ENCODE measurements around the gene TSC2. TPM values are rescaled to one million over a fixed set of nuclear protein-coding genes. Genes with fewer than 3 reads are reported as not detected.
"Not testable (repeated sequence)": the region's sequence is repeated elsewhere in the genome, so short reads cannot be mapped to it uniquely, and the experiment has no call there.

Gene TSC2
- total RNA-seq, 4 donors from 2014 or later: 98.4 to 220 (median 141) TPM

- peak; percentile 90 to 99 (median 98) for DNase-seq
- not testable (repeated sequence) for H3K9me3 ChIP-seq, H3K27me3 ChIP-seq, H3K36me3 ChIP-seq
- peak in 1 of 2 donors; percentile 37 for TF ChIP-seq POLR2A (IDR thresholded peaks at IDR 0.05)
- Histone ChIP-seq H3K4me3 (peak within 1 kb of the TSS; percentile 38 to 71 (median 55)), H3K27ac (peak within 1 kb of the TSS; percentile 60 to 83 (median 76)), H3K4me1 (peaks cover 0 to 12% (median 2%) of the 10 kb centered on the region in 4 donors)
Measured at GRCh38 chr16:2135770-2136490, 88.1 kb downstream of the TSC2 start, which contains the start of gene PKD1. PKD1 (minus strand) TSS chr16:2135898; CDS start chr16:2135689, 209 bp downstream.

Small RNA genes within 50 kb of the gene (small RNA-seq; reads per million reads assigned to genes)
- gene MIR1225 (0.32 to 1.3 reads per million in 2 donors), gene MIR3180-5 (0 reads per million in 2 donors), gene MIR4516 (0 reads per million in 2 donors), gene RF00019 (0 reads per million in 2 donors), gene RN7SL219P (0 reads per million in 2 donors)

Other genes with a start within 250 kb of the TSC2 start
- 100 to 1,000 TPM; 105 to 187 (median 155) TPM for gene HAGH, start 221.2 kb upstream of the TSC2 start, total RNA-seq
- gene FAHD1, start 220.8 kb upstream of the TSC2 start, total RNA-seq: 100 to 1,000 TPM; 107 to 188 (median 152) TPM
- not detected for gene MEIOB, start 175.8 kb upstream of the TSC2 start, total RNA-seq
- gene HS3ST6, start 129.6 kb upstream of the TSC2 start, total RNA-seq: not detected
- 10 to 100 TPM; 17.3 to 46.6 (median 38.3) TPM for gene MSRB1, start 104.8 kb upstream of the TSC2 start, total RNA-seq
- gene RPL3L, start 93.3 kb upstream of the TSC2 start, total RNA-seq: not detected
- 100 to 1,000 TPM in 3 of 4 donors, 10 to 100 TPM in 1; 55.3 to 373 (median 236) TPM for gene NDUFB10, start 88.4 kb upstream of the TSC2 start, total RNA-seq
- 1,000 to 10,000 TPM in 3 of 4 donors, 100 to 1,000 TPM in 1; 736 to 1,881 (median 1,543) TPM for gene RPS2, start 83.2 kb upstream of the TSC2 start, total RNA-seq
- gene RNF151, start 81.1 kb upstream of the TSC2 start, total RNA-seq: not detected
- 10 to 100 TPM; 19.8 to 50.8 (median 39.1) TPM for gene TBL3, start 75.9 kb upstream of the TSC2 start, total RNA-seq
- 10 to 100 TPM in 3 of 4 donors, 1 to 10 TPM in 1; 8.6 to 23.1 (median 11.3) TPM for gene NOXO1, start 66.5 kb upstream of the TSC2 start, total RNA-seq
- gene GFER, start 63.8 kb upstream of the TSC2 start, total RNA-seq: 100 to 1,000 TPM in 1 of 4 donors, 10 to 100 TPM in 3; 31.4 to 102 (median 83.1) TPM
- gene SYNGR3, start 58.0 kb upstream of the TSC2 start, total RNA-seq: 1 to 10 TPM in 3 of 4 donors, not detected in 1; 1.3 to 3.9 (median 3.3) TPM
- gene ZNF598, start 38.2 kb upstream of the TSC2 start, total RNA-seq: 10 to 100 TPM; 48.5 to 84.0 (median 51.4) TPM
- 1 to 10 TPM in 2 of 4 donors, not detected in 2; 2.8 to 9.1 TPM for gene NPW, start 28.2 kb upstream of the TSC2 start, total RNA-seq
- 100 to 1,000 TPM in 1 of 4 donors, 10 to 100 TPM in 3; 21.5 to 104 (median 30.2) TPM for gene NHERF2, start 21.1 kb upstream of the TSC2 start, total RNA-seq
- gene NTHL1, start 151 bp upstream of the TSC2 start, total RNA-seq: 10 to 100 TPM; 14.9 to 28.8 (median 19.9) TPM
- 100 to 1,000 TPM in 3 of 4 donors, 10 to 100 TPM in 1; 64.6 to 305 (median 188) TPM for gene PKD1, start 87.9 kb downstream of the TSC2 start, total RNA-seq
- 10 to 100 TPM; 17.9 to 33.8 (median 24.3) TPM for gene RAB26, start 100.6 kb downstream of the TSC2 start, total RNA-seq
- 100 to 1,000 TPM in 1 of 4 donors, 10 to 100 TPM in 3; 51.2 to 120 (median 79.3) TPM for gene TRAF7, start 107.8 kb downstream of the TSC2 start, total RNA-seq
- not detected for gene CASKIN1, start 148.6 kb downstream of the TSC2 start, total RNA-seq
- gene MLST8, start 157.5 kb downstream of the TSC2 start, total RNA-seq: 10 to 100 TPM; 45.7 to 95.7 (median 69.4) TPM
- gene BRICD5, start 162.9 kb downstream of the TSC2 start, total RNA-seq: 10 to 100 TPM; 13.3 to 44.6 (median 19.8) TPM
- 10 to 100 TPM; 21.7 to 25.6 (median 23.1) TPM for gene PGP, start 166.9 kb downstream of the TSC2 start, total RNA-seq
- gene E4F1, start 175.6 kb downstream of the TSC2 start, total RNA-seq: 100 to 1,000 TPM in 1 of 4 donors, 10 to 100 TPM in 3; 35.6 to 124 (median 76.2) TPM
- 1 to 10 TPM in 3 of 4 donors, not detected in 1; 2.0 to 2.8 (median 2.5) TPM for gene DNASE1L2, start 188.5 kb downstream of the TSC2 start, total RNA-seq
- gene ECI1, start 203.6 kb downstream of the TSC2 start, total RNA-seq: 100 to 1,000 TPM in 2 of 4 donors, 10 to 100 TPM in 2; 60.2 to 114 (median 95.6) TPM
- 100 to 1,000 TPM in 3 of 4 donors, 10 to 100 TPM in 1; 71.5 to 155 (median 122) TPM for gene RNPS1, start 220.1 kb downstream of the TSC2 start, total RNA-seq

All from Peyer's patch (tissue), 4 donors.